DMS153 treated with DMSO at 0.1 percent for 48 hours (cell line): Measurements from ENCODE around the gene CLEC18C.
"Not testable (repeated sequence)": the region's sequence is repeated elsewhere in the genome, so short reads cannot be mapped to it uniquely, and the experiment has no call there.

ENCODE experiments used
- DNase-seq: peaks from one replicate; lab custom pipeline; 2025; ENCODE audit not compliant: unreplicated experiment; lab: John Stamatoyannopoulos, UW

The CLEC18C gene

DNA sequence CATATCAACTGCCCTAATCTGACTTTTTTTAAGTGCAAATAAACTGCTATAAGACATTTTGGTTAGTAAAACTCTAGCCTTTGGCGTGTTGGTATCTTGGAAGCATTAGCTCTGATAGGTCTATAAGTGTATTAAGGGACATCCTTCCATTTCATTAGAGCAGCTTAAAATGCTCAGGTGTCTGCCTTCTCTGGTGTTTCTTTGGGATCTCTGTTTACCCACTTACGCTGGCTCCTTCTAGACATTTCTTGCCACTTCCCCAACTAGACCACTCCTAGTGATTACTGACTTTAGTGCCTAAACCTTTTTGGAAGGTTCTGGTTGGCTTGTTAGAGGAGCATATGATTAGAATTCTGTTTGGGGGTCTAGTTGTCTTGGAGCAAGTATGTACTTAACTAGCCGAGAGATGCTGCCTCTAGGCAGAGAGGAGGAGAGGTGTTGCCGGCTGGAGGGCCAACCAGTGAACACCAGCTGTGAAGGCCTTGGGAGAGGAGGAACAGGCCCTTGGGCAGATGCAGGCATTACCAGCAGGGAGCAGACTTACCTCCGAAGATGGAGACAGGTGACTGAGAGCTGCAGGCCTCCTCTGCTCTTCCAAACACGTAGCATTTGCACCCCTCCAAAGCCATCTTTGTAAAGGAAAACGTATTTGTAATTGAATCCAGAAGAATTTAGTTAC is 15.2 kb upstream of the CLEC18C start:
- DNase-seq, result no peak

DNA sequence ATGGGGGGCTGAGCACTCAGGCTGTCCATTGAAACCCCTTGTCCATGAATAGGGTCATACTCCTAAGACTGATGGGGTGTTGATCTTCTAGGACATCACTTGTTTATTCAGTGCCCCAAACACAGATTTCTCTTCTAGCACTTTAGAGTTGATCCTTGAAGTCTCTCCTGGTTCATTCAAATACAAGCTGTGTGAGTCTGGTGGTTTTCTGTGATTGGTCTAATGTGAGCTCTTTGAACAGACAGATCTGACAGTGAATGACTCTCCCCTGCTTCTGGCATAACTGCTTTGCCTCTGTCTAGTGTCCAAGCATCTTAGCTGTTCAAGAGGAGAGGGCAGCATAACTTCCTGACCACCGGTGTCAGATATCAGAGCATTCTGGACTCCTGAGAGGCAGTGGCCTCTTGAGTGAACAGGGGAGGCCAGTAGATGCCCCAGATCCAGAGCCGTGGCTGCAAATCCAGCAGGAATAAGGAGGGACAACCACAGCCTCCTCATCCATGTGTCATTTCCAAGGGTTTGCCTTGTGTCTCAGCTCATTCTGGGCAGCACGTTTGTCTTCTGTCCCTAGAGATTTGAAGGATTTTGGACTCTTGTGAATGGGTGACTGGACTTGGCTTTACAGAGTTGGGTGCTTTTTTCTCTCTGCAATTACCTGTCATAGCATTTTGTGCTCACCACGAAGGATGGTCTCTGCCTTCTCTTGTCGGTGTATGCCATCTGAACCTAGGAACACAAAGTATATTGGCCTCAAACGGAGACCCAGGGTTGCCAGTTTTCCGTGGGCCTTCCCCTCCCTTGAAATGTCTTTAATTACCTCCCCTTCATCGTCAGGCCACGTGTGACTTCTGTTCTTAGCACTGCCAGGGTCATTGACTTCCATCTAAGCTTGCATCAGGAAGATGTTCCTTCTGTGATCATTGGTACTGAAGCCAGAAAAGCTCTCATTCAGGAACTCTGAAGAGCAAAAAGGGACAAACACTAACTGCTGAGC is 13.9 kb upstream of the CLEC18C start:
- DNase-seq, result no peak

GRCh38 chr16:70160388-70160787 is 13.2 kb upstream of the CLEC18C start:
- DNase-seq, result no peak

DNA sequence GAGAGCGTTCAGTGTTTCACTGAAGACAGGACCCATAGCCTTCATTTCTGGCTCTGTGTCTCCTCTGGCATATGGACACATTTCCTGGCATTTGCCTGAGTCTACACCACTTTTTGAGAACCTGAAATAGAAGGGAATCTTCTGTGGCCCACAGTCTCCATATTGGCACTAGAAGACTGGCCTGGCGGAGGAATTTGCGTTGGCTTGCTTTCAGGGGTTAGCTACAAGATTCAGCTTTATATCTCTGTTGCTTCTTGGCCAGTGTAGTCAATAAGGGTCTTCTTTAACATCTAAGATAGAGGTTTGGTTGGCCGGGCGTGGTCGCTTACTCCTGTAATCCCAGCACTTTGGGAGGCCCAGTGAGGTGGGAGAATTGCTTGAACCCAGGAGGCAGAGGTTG is 12.8 kb upstream of the CLEC18C start:
- no peak for DNase-seq

- DNase-seq, result no peak
These were observed 12.2 kb upstream of the CLEC18C start for GRCh38 chr16:70161350-70161749.

DNA sequence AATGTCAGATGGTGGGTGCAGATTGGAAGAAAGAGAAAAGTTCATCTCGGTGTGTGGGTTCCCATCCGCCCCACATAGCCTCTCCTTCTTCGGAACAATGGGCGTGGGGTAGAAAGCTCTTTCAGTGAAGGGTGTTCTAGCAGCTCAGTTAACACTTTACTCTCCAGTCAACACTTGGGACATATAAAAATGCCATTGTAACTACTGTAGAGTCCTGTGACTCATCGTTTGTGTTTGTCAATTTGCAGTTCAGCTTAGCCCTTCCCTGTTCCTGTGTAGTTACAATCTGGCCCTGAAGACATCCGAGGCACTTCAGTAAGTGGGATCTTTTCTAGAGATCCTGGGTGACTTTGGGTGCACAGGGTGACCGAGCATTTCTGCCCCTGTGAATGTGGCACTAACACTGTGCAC is 11.5 kb upstream of the CLEC18C start:
- DNase-seq, result no peak

GRCh38 chr16:70163596-70163995 is 10.0 kb upstream of the CLEC18C start:
- no peak for DNase-seq

GRCh38 chr16:70166688-70167087 is 6.9 kb upstream of the CLEC18C start:
- DNase-seq, result not testable (repeated sequence)

DNA sequence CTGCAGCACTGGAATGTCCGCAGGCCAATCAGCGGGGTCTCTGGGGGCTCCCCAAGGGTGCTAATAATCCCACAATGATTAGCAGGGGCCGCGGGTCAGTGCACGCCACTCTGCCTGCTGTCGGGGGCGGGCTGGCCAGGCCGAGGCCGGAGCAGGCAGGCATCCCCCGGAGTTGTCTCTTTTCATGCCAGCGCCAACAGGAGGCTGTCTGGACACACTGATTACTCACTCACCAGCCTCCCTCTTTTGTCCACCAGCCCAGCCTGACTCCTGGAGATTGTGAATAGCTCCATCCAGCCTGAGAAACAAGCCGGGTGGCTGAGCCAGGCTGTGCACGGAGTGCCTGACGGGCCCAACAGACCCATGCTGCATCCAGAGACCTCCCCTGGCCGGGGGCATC is 329 bp downstream of the CLEC18C start:
- DNase-seq, result not testable (repeated sequence)

GRCh38 chr16:70174387-70174932 is 873 bp downstream of the CLEC18C start:
- not testable (repeated sequence) for DNase-seq

GRCh38 chr16:70187858-70188607 is 14.4 kb downstream of the CLEC18C start:
- DNase-seq, result not testable (repeated sequence)

GRCh38 chr16:70188608-70188915 is 15.0 kb downstream of the CLEC18C start:
- not testable (repeated sequence) for DNase-seq

GRCh38 chr16:70190574-70190973 is 17.0 kb downstream of the CLEC18C start:
- DNase-seq, result not testable (repeated sequence)

DNA sequence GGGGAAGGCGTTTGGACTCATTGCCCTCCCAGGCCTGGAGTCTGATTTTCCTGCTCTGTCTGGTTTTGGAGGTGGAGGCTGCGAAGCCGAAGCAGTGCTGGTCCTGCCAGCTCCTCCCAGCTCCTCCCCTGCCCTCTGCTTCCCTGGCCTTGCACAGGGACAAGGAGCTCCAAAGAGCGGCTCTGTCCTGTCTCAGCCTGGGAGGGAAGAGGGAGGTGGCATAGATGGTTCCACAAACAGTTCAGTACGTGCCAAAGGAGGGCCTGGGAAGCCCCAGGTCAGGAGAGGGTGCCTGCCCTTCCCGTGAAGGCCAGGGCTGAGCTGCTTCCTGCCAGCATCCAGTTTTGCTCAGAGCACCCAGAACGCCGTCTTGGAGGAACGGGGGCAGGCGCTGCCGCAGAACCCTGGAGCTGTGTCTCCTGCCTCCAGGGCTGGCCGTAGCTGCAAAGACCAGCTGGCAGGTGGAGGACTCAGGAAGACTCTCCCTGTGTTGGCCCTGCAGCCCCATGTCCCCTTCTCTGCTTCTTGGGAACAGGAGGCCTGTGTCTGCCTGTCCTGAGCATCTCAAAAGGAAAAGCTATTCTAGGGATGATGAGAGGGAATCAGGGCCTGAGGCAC is 23.2 kb downstream of the CLEC18C start:
- DNase-seq, result not testable (repeated sequence)

DNA sequence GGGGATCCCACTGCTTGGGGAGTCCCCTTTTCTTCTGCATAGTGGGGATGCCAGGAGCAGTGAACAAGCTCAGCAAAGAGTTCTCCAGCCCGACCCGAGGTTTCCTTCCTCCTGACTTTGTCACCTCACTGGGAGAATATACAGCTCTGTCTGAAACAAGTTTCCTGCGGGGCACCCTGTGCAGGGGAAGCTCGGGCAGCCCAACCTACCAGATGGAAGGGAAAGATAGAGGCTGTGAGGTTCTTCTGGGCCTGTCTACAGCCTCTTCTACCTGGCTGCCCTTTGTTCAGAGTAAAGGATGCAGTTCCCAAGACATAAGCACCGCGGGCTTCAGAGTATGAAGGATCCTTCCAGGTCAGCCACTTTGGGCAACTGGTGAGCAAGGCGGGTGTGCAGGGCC is 24.0 kb downstream of the CLEC18C start:
- DNase-seq, result not testable (repeated sequence)

GRCh38 chr16:70198230-70198629 is 24.6 kb downstream of the CLEC18C start:
- DNase-seq, result not testable (repeated sequence)

GRCh38 chr16:70198666-70199065 is 25.1 kb downstream of the CLEC18C start:
- DNase-seq, result not testable (repeated sequence)

- not testable (repeated sequence) for DNase-seq
These were observed 25.6 kb downstream of the CLEC18C start for GRCh38 chr16:70199170-70199569.

- not testable (repeated sequence) for DNase-seq
These were observed 26.5 kb downstream of the CLEC18C start for GRCh38 chr16:70200063-70200462.

DNA sequence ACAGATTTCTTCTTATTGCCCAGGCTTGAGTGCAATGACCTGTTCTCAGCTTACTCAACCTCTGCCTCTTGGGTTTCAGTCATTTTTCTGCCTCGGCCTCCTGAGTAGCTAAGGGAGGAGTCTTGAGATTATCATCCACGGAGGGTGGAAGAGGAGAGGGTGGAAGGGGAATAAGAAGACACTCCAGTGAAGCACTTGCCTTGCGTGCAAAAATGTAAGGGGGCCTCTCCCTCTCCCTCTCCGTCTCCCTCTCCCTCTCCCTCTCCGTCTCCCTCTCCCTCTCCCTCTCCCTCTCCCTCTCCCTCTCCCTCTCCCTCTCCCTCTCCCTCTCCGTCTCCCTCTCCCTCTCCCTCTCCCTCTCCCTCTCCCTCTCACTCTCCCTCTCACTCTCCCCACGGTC is 29.9 kb downstream of the CLEC18C start:
- not testable (repeated sequence) for DNase-seq

- DNase-seq, result not testable (repeated sequence)
These were observed 30.4 kb downstream of the CLEC18C start for GRCh38 chr16:70204010-70204409.
